HG02798 (cell line): ENCODE results near the gene RALGAPA1.
A peak's percentile ranks its signal among the peaks of the same experiment; 100 is the strongest.

Source experiments
- ATAC-seq: cut with Tn5 transposase; IDR thresholded peaks from one replicate; pipeline ENCODE4 v1.9.1; 2021; ENCODE audit warnings: mild to moderate bottlenecking; ENCODE audit not compliant: unreplicated experiment, poor library complexity

The RALGAPA1 gene

GRCh38 chr14:35705636-35706035 lies 103.5 kb downstream of the RALGAPA1 start:
- no peak for ATAC-seq

- no peak for ATAC-seq
Observed at GRCh38 chr14:35704793-35705493, 104.2 kb downstream of the RALGAPA1 start.

GRCh38 chr14:35701531-35701930 lies 107.6 kb downstream of the RALGAPA1 start:
- ATAC-seq: no peak

- ATAC-seq: no peak
Observed at GRCh38 chr14:35699791-35700444, 109.2 kb downstream of the RALGAPA1 start.

GRCh38 chr14:35696575-35696974 lies 112.5 kb downstream of the RALGAPA1 start:
- ATAC-seq: no peak

GRCh38 chr14:35696119-35696518 lies 113.0 kb downstream of the RALGAPA1 start:
- ATAC-seq: no peak

- no peak for ATAC-seq
Observed at GRCh38 chr14:35695647-35696046, 113.4 kb downstream of the RALGAPA1 start.

- ATAC-seq: no peak
Observed at GRCh38 chr14:35695072-35695471, 114.0 kb downstream of the RALGAPA1 start.

GRCh38 chr14:35689000-35689460 lies 120.1 kb downstream of the RALGAPA1 start:
- ATAC-seq: peak; percentile 61

GRCh38 chr14:35688126-35688826 lies 120.8 kb downstream of the RALGAPA1 start:
- peak; percentile 13 for ATAC-seq

GRCh38 chr14:35687335-35687939 lies 121.7 kb downstream of the RALGAPA1 start:
- peak; percentile 54 for ATAC-seq

- peak; percentile 38 for ATAC-seq
Observed at GRCh38 chr14:35683688-35684087, 125.4 kb downstream of the RALGAPA1 start.

- ATAC-seq: no peak
Observed at GRCh38 chr14:35682802-35683201, 126.3 kb downstream of the RALGAPA1 start.

GRCh38 chr14:35678403-35679028 lies 130.6 kb downstream of the RALGAPA1 start:
- ATAC-seq: no peak

GRCh38 chr14:35669782-35670181 lies 139.3 kb downstream of the RALGAPA1 start:
- ATAC-seq: no peak

GRCh38 chr14:35666429-35667043 lies 142.6 kb downstream of the RALGAPA1 start:
- ATAC-seq: no peak

- no peak for ATAC-seq
Observed at GRCh38 chr14:35661875-35662274, 147.2 kb downstream of the RALGAPA1 start.

- ATAC-seq: no peak
Observed at GRCh38 chr14:35653045-35653444, 156.1 kb downstream of the RALGAPA1 start.

GRCh38 chr14:35643513-35643912 lies 165.6 kb downstream of the RALGAPA1 start:
- ATAC-seq: no peak

- ATAC-seq: no peak
Observed at GRCh38 chr14:35637851-35638250, 171.2 kb downstream of the RALGAPA1 start.
